HepG2 (cell line): ENCODE results near the gene SGPP1. TPM values are rescaled to one million over a fixed set of nuclear protein-coding genes. Genes with fewer than 3 reads are reported as not detected.

ENCODE experiments used
- ATF4 ChIP-seq, 2 experiments: fragments of 450-650 bp in 1 of 2; sonication (generic) in 1 of 2; formaldehyde crosslinking; IDR thresholded peaks; 2 replicates each; pipeline versions ENCODE4 v1.5.0 to v1.8.0; 2020 to 2022; ENCODE audit warnings: mild to moderate bottlenecking in 1 of 2, missing genetic modification reagents in 1 of 2
- BCL6 ChIP-seq: IDR thresholded peaks from 2 replicates; pipeline ENCODE4 v1.6.1; 2016; ENCODE audit warnings: missing genetic modification reagents, missing compliant biosample characterization
- FOXP1 ChIP-seq, 2 experiments: fragments of 450-650 bp in 1 of 2; IDR thresholded peaks; 2 replicates each; pipeline ENCODE4 v1.6.1; 2017 to 2018; ENCODE audit warnings: antibody characterized with exemption in 1 of 2
- HMG20A ChIP-seq: IDR thresholded peaks from 2 replicates; pipeline ENCODE4 v1.6.1; 2016; ENCODE audit warnings: borderline replicate concordance
- HOXA5 ChIP-seq: sonication (generic); formaldehyde crosslinking; IDR thresholded peaks from 2 replicates; pipeline ENCODE4 v1.4.0; 2020; ENCODE audit warnings: missing genetic modification reagents
- KAT8 ChIP-seq: IDR thresholded peaks from 2 replicates; pipeline ENCODE4 v1.6.1; 2016; ENCODE audit warnings: missing genetic modification reagents, missing compliant biosample characterization
- KDM5A ChIP-seq: fragments of 200-600 bp; sonication (generic); IDR thresholded peaks from 2 replicates; pipeline ENCODE4 v1.7.0; 2018; ENCODE audit warnings: antibody characterized with exemption, mild to moderate bottlenecking, low read length, borderline replicate concordance
- MEF2D ChIP-seq: sonication (generic); formaldehyde crosslinking; IDR thresholded peaks from 2 replicates; pipeline ENCODE4 v1.5.1; 2020; ENCODE audit warnings: mild to moderate bottlenecking, missing genetic modification reagents
- NCOA2 ChIP-seq: sonication (generic); formaldehyde crosslinking; IDR thresholded peaks from 2 replicates; pipeline ENCODE4 v1.8.0; 2022; ENCODE audit warnings: inconsistent platforms
- PITX1 ChIP-seq: sonication (generic); formaldehyde crosslinking; IDR thresholded peaks from 2 replicates; pipeline ENCODE4 v1.5.1; 2020; ENCODE audit warnings: mild to moderate bottlenecking, missing genetic modification reagents
- SMARCC2 ChIP-seq: fragments of 450-650 bp; IDR thresholded peaks from 2 replicates; pipeline ENCODE4 v1.6.1; 2017; ENCODE audit warnings: antibody characterized with exemption, mild to moderate bottlenecking
- SOX13 ChIP-seq, 3 experiments: fragments of 450-650 bp in 1 of 3; sonication (generic) in 1 of 3; formaldehyde crosslinking in 1 of 3; IDR thresholded peaks in 2 of 3; conservative IDR thresholded peaks in 1 of 3; 2 replicates each; pipeline versions ENCODE4 v1.5.0 to v1.6.1; 2016 to 2020; ENCODE audit warnings: antibody characterized with exemption in 1 of 3, mild to moderate bottlenecking in 1 of 3, missing compliant biosample characterization in 1 of 3, missing genetic modification reagents in 1 of 3, moderate library complexity in 1 of 3
- SRSF4 ChIP-seq: fragments of 200-400 bp; formaldehyde crosslinking; IDR thresholded peaks from one replicate; pipeline ENCODE4 v1.6.1; 2018; ENCODE audit warnings: mild to moderate bottlenecking, low read depth, low read length, moderate library complexity; ENCODE audit not compliant: poor library complexity, severe bottlenecking
- THAP11 ChIP-seq: IDR thresholded peaks from 2 replicates; pipeline ENCODE4 v1.6.1; 2016; ENCODE audit warnings: missing biosample characterization, missing genetic modification reagents
- THAP9 ChIP-seq: sonication (generic); formaldehyde crosslinking; IDR thresholded peaks from 2 replicates; pipeline ENCODE4; 2020; ENCODE audit warnings: missing genetic modification reagents, mild to moderate bottlenecking, borderline replicate concordance
- ZC3H4 ChIP-seq: sonication (generic); formaldehyde crosslinking; IDR thresholded peaks from 2 replicates; pipeline ENCODE4 v1.4.0; 2020; ENCODE audit warnings: missing genetic modification reagents, borderline replicate concordance
- ZNF317 ChIP-seq: sonication (generic); formaldehyde crosslinking; IDR thresholded peaks from 2 replicates; pipeline ENCODE4 v1.5.0; 2020; ENCODE audit warnings: mild to moderate bottlenecking, missing genetic modification reagents
- ZNF883 ChIP-seq: sonication (generic); formaldehyde crosslinking; IDR thresholded peaks from 2 replicates; pipeline ENCODE4 v1.5.1; 2020; ENCODE audit warnings: mild to moderate bottlenecking, missing genetic modification reagents; ENCODE audit errors: not compliant biosample characterization
- polyA plus RNA-seq, 8 experiments: library from polyadenylated mRNA; depleted of rRNA in 3 of 8; stranded (reverse) in 7 of 8; unstranded in 1 of 8; fragments of >200 nt; fragmentation: Illumina TruSeq in 4 of 8; extraction: Trizol in 4 of 8; gene quantifications; 2 replicates each; pipeline versions ENCODE4 v1.2.1 to v1.2.3, GENCODE V29; 2011 to 2016; ENCODE audit warnings: low read depth in 4 of 8, missing spikeins in 1 of 8, mixed read lengths in 1 of 8; ENCODE audit not compliant: insufficient read depth in 1 of 8
- total RNA-seq, 5 experiments: library from RNA; depleted of rRNA; stranded (reverse); fragments of >200 nt; fragmentation: Illumina TruSeq; extraction: Trizol; gene quantifications; 2 replicates each; pipeline ENCODE4 v1.2.3, GENCODE V29; 2016; ENCODE audit warnings: low read depth in 1 of 5
- TF ChIP-seq, protein P1 (sequence below): IDR thresholded peaks from 2 replicates; pipeline ENCODE4 v1.6.1; 2016; ENCODE audit warnings: low read depth, missing genetic modification reagents, missing compliant biosample characterization
- TF ChIP-seq, protein P2 (sequence below): sonication (generic); formaldehyde crosslinking; IDR thresholded peaks from 2 replicates; pipeline ENCODE4 v1.5.0; 2020; ENCODE audit warnings: missing genetic modification reagents

The SGPP1 gene
- total and polyA plus RNA-seq, 2 of the 13 experiments (the other 11 are each of a cell fraction or from before 2014, with no cell fraction given), result 6.4 to 6.8 TPM

DNA sequence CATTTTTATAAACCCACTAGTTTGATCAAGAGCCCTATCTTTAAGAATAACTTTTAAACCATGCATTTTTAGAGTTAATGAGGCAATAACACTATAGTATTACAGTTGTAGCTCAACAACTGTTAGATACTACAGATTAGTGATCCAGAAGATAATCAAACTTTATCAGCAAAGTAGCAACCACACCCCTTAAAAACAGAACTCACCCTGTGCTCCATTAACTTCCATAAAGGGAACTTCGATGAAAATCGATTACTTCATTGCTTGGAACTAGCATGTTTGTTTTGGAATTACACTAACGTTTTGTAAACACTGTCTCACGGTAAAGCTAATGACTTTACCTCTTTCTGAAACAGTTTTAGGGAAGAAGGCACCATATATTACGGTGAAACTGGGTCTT lies 1.4 kb downstream of the SGPP1 start (continued):
- TF ChIP-seq, protein P1, sequence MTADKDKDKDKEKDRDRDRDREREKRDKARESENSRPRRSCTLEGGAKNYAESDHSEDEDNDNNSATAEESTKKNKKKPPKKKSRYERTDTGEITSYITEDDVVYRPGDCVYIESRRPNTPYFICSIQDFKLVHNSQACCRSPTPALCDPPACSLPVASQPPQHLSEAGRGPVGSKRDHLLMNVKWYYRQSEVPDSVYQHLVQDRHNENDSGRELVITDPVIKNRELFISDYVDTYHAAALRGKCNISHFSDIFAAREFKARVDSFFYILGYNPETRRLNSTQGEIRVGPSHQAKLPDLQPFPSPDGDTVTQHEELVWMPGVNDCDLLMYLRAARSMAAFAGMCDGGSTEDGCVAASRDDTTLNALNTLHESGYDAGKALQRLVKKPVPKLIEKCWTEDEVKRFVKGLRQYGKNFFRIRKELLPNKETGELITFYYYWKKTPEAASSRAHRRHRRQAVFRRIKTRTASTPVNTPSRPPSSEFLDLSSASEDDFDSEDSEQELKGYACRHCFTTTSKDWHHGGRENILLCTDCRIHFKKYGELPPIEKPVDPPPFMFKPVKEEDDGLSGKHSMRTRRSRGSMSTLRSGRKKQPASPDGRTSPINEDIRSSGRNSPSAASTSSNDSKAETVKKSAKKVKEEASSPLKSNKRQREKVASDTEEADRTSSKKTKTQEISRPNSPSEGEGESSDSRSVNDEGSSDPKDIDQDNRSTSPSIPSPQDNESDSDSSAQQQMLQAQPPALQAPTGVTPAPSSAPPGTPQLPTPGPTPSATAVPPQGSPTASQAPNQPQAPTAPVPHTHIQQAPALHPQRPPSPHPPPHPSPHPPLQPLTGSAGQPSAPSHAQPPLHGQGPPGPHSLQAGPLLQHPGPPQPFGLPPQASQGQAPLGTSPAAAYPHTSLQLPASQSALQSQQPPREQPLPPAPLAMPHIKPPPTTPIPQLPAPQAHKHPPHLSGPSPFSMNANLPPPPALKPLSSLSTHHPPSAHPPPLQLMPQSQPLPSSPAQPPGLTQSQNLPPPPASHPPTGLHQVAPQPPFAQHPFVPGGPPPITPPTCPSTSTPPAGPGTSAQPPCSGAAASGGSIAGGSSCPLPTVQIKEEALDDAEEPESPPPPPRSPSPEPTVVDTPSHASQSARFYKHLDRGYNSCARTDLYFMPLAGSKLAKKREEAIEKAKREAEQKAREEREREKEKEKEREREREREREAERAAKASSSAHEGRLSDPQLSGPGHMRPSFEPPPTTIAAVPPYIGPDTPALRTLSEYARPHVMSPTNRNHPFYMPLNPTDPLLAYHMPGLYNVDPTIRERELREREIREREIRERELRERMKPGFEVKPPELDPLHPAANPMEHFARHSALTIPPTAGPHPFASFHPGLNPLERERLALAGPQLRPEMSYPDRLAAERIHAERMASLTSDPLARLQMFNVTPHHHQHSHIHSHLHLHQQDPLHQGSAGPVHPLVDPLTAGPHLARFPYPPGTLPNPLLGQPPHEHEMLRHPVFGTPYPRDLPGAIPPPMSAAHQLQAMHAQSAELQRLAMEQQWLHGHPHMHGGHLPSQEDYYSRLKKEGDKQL (CRISPR knock-in tag), result 0 out of 2 replicates have a peak, but pooled peaks have one; percentile 21
- no peak for TF ChIP-seq ZNF883 (CRISPR knock-in tag)
- no peak for TF ChIP-seq SRSF4
- no peak for TF ChIP-seq ATF4 (CRISPR knock-in tag; IDR thresholded peaks at IDR 0.05)
- TF ChIP-seq MEF2D (CRISPR knock-in tag), result no peak
- no peak for TF ChIP-seq SOX13 (IDR thresholded peaks at IDR 0.05)
- TF ChIP-seq SOX13 (CRISPR knock-in tag; conservative IDR thresholded peaks at IDR 0.05 in 1 of 2, IDR thresholded peaks at IDR 0.05 in 1 of 2), result peak in 1 of 2 experiments; percentile 40; a peak in 1 of 4 replicates
- TF ChIP-seq SMARCC2, result no peak
- peak; percentile 25; the same call in 1 of the 2 replicates for TF ChIP-seq HMG20A
- TF ChIP-seq THAP11 (CRISPR knock-in tag), result peak; percentile 50; the same call in 1 of the 2 replicates
- no peak for TF ChIP-seq FOXP1 (IDR thresholded peaks at IDR 0.05)
- TF ChIP-seq FOXP1 (CRISPR knock-in tag; IDR thresholded peaks at IDR 0.05), result peak; percentile 80
- TF ChIP-seq NCOA2 (CRISPR knock-in tag), result peak; percentile 52; the same call in 1 of the 2 replicates
- TF ChIP-seq THAP9, result no peak
- no peak for TF ChIP-seq KDM5A
- peak; percentile 17; the same call in 1 of the 2 replicates for TF ChIP-seq KAT8 (CRISPR knock-in tag)
- peak; percentile 39; the same call in 1 of the 2 replicates for TF ChIP-seq ZNF317 (CRISPR knock-in tag)
- TF ChIP-seq BCL6 (CRISPR knock-in tag), result peak; percentile 90
- 0 out of 2 replicates have a peak, but pooled peaks have one; percentile 5 for TF ChIP-seq HOXA5 (CRISPR knock-in tag)
- TF ChIP-seq PITX1 (CRISPR knock-in tag), result peak; percentile 96
- TF ChIP-seq ZC3H4 (CRISPR knock-in tag), result no peak
- TF ChIP-seq, protein P2, sequence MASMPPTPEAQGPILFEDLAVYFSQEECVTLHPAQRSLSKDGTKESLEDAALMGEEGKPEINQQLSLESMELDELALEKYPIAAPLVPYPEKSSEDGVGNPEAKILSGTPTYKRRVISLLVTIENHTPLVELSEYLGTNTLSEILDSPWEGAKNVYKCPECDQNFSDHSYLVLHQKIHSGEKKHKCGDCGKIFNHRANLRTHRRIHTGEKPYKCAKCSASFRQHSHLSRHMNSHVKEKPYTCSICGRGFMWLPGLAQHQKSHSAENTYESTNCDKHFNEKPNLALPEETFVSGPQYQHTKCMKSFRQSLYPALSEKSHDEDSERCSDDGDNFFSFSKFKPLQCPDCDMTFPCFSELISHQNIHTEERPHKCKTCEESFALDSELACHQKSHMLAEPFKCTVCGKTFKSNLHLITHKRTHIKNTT (CRISPR knock-in tag), result no peak
